Measurements from ENCODE around the gene RBMX2.

- TF ChIP-seq CTCF (conservative IDR thresholded peaks at IDR 0.05; ENCODE audit: low read length) (peak; percentile 68), EZH2phosphoT487 (IDR thresholded peaks at IDR 0.05; ENCODE audit: borderline replicate concordance, low read depth, low read length) (no peak)
Measured at GRCh38 chrX:130393451-130394074, 8.2 kb upstream of the RBMX2 start.

Measured in OCI-LY7 (cell line).